Measurements from ENCODE around the gene MMP26. TPM values are rescaled to one million over a fixed set of nuclear protein-coding genes. Genes with fewer than 3 reads are reported as not detected.

Gene MMP26
- total RNA-seq, result not detected

DNA sequence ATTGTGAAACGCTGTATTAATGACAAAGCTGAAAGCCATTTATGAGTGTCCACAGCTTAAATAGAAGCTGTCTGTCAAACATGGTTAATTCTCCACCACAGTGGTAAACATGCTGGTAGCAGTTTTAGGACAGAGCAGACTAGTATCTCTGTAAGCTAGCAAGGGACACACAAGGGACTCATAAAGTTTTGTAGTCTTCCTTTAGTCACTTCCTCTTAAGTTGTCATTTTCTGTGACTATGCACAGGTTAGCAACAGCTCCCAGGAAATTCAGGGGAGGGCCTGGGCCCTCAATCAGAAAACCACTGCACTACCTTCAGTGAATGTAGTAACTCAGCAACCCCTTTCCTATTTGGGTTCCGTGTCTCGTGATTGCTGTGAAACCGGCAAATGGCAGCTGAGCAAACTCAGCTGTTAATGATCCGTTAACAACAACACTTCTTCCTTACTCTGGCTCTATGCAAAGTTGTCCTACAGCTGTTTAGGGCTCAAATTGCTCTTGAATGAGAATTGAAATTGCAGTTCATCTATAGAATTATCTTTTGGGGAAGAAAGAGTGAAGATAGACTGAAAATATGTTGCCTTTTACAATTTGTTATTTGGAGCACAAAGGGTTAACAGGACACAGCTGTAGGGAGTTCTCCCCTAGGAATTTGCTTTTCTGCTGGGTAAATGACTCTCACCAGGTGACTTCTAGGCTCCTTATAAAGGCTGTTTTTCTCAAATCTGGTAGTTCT is at the start of gene MMP26:
TSS of gene MMP26 (plus strand) at position 731 of the 736 bp plus-strand sequence.
- intact Hi-C loops (cut with DNase I, micrococcal nuclease), result no loop called here
- H3K27ac Mint-ChIP-seq, result no peak within 1 kb of the TSS
- peaks cover 12% of the 10 kb centered on the region for H3K27me3 Mint-ChIP-seq
- DNase-seq (no peak), ATAC-seq (no peak)
- POLR2A ChIA-PET, result no interaction called here
- H3K36me3 Mint-ChIP-seq (ENCODE audit: low read depth), result no peaks in the 10 kb centered on the region
- CTCF ChIA-PET, result no interaction called here
- no peaks in the 10 kb centered on the region for H3K4me1 Mint-ChIP-seq
- H3K4me3 Mint-ChIP-seq, result no peak within 1 kb of the TSS
- no peaks in the 10 kb centered on the region for H3K9me3 Mint-ChIP-seq (ENCODE audit: low read depth)

DNA sequence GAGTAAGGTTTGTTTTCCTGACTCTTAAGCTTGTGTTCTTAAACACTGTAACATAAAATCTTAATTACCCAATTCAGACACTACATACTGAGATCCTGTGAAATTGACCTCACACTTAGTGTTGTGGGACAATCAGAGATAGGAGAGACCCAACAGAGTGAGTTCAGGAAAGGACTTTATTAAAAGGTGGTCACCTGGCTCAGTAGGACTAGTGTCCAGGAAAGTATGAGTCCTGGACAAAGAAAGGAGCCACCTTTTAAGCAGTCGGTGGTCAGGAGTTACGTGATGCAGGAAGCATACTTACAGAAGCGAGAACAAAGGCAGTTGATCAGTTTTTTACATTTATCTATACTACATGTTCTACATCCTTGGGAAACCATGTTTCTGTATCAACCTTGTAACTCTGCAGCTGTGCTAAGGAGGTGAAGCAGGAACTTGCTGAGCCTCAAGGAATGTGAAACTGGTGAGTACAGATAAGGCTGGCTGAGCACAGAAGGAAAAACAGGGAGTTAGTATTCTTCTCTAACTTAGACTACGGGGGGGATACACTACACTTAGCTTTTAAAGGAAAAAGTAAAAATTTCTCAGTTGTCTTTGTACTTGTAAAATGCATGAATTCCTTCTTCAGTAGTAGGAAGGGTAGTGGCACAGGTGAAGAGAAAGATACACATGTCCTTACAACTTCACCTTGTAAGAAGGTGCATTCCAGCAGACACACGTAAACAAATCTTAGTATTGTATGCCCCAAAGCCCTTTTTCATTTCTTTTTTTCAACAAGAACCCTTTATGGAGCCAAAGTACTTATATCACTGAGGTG is 45.7 kb upstream of the MMP26 start:
- intact Hi-C loops (cut with DNase I, micrococcal nuclease), result no loop called here
- POLR2A ChIA-PET, result no interaction called here
- Mint-ChIP-seq H3K27ac (no peak overlapping the region), H3K36me3 (ENCODE audit: low read depth) (no peaks in the 10 kb centered on the region), H3K4me3 (no peak overlapping the region), H3K9me3 (ENCODE audit: low read depth) (no peaks in the 10 kb centered on the region), H3K27me3 (peaks cover 10% of the 10 kb centered on the region), H3K4me1 (no peaks in the 10 kb centered on the region)
- no peak for DNase-seq
- CTCF ChIA-PET, result no interaction called here
- no peak for ATAC-seq

DNA sequence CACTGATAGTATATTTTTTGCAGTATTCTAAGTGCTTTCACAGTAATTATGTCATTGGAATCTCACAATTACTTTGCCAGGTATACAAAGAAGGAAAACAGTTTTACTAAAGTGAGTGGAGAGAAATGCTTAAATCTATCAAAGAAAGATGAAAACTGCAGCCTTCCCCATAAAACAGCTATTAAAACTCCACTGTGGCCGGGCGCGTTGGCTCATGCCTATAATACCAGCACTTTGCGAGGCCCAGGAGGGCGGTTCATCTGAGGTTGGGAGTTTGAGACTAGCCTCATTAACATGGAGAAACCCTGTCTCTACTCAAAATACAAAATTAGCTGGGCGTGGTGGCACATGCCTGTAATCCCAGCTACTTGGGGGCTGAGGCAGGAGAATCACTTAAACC is 41.7 kb upstream of the MMP26 start:
- Mint-ChIP-seq H3K4me1 (no peaks in the 10 kb centered on the region), H3K27ac (no peak overlapping the region), H3K9me3 (ENCODE audit: low read depth) (no peaks in the 10 kb centered on the region), H3K4me3 (no peak overlapping the region), H3K36me3 (ENCODE audit: low read depth) (no peaks in the 10 kb centered on the region), H3K27me3 (peaks cover 14% of the 10 kb centered on the region)
- intact Hi-C loops (cut with DNase I, micrococcal nuclease), result no loop called here
- CTCF ChIA-PET, result no interaction called here
- POLR2A ChIA-PET, result no interaction called here
- DNase-seq, result no peak
- ATAC-seq, result no peak

DNA sequence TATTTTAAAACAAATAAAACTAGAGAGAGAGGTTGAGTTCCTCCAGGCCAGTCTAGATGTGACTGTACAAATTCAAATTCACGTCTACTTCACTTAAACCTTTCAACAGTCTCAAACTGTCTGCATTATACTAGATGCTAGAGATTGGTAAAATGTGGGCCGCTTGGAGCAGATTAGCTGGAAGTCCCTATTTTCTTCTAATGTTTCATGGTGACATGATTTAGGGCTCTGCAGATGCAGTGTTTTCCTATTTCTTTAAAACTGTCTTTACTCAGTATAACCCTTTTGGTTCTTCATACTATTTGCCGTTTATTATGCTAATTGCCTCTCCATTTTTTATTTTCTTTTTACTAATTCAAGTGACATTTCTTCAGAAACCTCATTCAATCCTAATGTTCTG is 40.4 kb upstream of the MMP26 start:
- no peaks in the 10 kb centered on the region for H3K4me1 Mint-ChIP-seq
- H3K27me3 Mint-ChIP-seq, result peaks cover 14% of the 10 kb centered on the region
- POLR2A ChIA-PET, result no interaction called here
- no peak overlapping the region for H3K4me3 Mint-ChIP-seq
- H3K9me3 Mint-ChIP-seq (ENCODE audit: low read depth), result no peaks in the 10 kb centered on the region
- no peaks in the 10 kb centered on the region for H3K36me3 Mint-ChIP-seq (ENCODE audit: low read depth)
- CTCF ChIA-PET, result no interaction called here
- no peak overlapping the region for H3K27ac Mint-ChIP-seq
- DNase-seq (no peak), ATAC-seq (no peak)
- intact Hi-C loops (cut with DNase I, micrococcal nuclease), result no loop called here

DNA sequence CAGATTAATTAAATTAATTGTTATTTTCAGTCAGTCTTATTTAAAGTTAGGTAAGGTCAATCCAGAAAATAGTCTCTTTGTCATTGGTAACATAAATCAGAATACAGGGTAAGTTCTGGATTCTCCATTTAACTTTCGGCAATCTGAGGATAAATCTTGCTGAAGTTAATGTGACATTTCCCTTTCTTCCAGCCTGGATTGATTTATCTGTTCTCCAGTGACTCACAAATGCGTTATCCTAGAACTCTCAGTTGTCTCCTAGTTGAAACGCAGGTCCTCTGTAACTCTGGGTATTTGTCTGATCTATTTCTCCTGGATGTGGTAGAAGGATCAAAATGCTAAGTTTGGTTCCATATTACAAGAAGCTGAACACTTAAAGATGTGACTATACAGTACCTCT is 39.8 kb upstream of the MMP26 start:
- Mint-ChIP-seq H3K4me3 (no peak overlapping the region), H3K27me3 (peaks cover 14% of the 10 kb centered on the region), H3K36me3 (ENCODE audit: low read depth) (no peaks in the 10 kb centered on the region), H3K9me3 (ENCODE audit: low read depth) (no peaks in the 10 kb centered on the region), H3K4me1 (no peaks in the 10 kb centered on the region), H3K27ac (no peak overlapping the region)
- DNase-seq, result no peak
- POLR2A ChIA-PET, result no interaction called here
- intact Hi-C loops (cut with DNase I, micrococcal nuclease), result no loop called here
- CTCF ChIA-PET, result no interaction called here
- no peak for ATAC-seq

DNA sequence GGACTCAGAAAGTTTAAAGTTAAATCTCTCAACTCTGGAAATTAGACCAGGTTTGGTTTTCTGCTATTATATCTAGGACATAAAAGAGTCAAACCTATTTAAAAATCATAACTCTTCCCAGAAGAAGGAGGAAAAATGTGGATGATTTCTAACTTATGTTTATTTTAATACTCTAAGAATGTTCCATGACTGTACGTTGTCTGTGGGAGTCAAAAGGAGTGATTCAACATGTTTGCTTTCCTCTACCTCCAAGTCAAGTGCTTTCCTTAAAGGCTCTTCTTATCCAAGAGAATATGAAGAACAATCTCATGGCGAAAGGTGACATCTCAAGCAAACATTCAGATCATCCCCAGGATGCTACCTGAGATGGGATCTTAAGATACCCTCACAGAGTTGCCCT is 39.2 kb upstream of the MMP26 start:
- no peak overlapping the region for H3K4me3 Mint-ChIP-seq
- DNase-seq (no peak), ATAC-seq (no peak)
- no peak overlapping the region for H3K27ac Mint-ChIP-seq
- H3K36me3 Mint-ChIP-seq (ENCODE audit: low read depth), result no peaks in the 10 kb centered on the region
- CTCF ChIA-PET, result no interaction called here
- peaks cover 14% of the 10 kb centered on the region for H3K27me3 Mint-ChIP-seq
- POLR2A ChIA-PET, result no interaction called here
- H3K4me1 Mint-ChIP-seq, result no peaks in the 10 kb centered on the region
- no peaks in the 10 kb centered on the region for H3K9me3 Mint-ChIP-seq (ENCODE audit: low read depth)
- intact Hi-C loops (cut with DNase I, micrococcal nuclease), result no loop called here

DNA sequence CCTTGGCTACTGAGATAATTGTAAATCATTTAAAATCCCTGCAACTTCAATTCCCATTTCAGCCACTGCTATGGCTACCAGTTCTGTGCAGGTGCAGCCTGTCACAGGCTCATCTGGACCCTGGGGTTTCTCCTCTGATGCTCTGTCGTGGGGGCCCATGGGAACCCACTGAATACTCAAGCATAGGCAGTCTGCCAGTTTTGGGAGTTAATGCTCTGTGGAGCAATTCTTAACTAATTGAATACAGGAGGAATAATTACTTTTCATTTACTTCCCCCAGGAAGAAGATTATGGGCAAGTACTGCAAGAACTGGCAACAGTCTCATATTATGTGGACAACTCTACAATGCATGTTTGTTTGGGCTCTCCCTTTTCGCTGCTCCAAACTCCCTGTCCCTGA is 32.8 kb upstream of the MMP26 start:
- H3K4me3 Mint-ChIP-seq, result no peak overlapping the region
- POLR2A ChIA-PET, result no interaction called here
- H3K27me3 Mint-ChIP-seq, result peaks cover 21% of the 10 kb centered on the region
- no peak overlapping the region for H3K27ac Mint-ChIP-seq
- intact Hi-C loops (cut with DNase I, micrococcal nuclease), result no loop called here
- no peaks in the 10 kb centered on the region for H3K36me3 Mint-ChIP-seq (ENCODE audit: low read depth)
- ATAC-seq (no peak), DNase-seq (no peak)
- H3K4me1 Mint-ChIP-seq, result no peaks in the 10 kb centered on the region
- H3K9me3 Mint-ChIP-seq (ENCODE audit: low read depth), result no peaks in the 10 kb centered on the region
- CTCF ChIA-PET, result interaction anchor here (0.8 kb wide), 1 partner anchor 9 kb away, joined by 3 read pairs; no protein-coding TSS in a partner anchor

DNA sequence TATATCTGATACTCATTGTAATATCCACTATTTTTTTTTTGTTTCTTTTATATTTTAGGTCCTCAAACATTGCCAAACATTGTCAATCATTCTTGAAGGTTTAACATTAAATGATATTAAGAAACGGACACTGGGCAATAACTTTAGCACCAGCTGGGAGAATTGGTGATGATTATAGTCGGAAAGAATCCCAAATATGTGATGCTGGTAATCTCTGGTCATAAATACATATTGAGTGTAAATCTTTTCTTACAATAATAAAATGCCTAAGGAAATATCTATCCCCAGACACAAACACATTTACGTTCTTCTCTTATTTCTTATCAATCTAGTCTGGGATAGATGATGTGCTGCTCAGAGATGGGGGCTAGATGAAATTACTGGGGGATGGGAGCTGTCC is 32.1 kb upstream of the MMP26 start:
- no peaks in the 10 kb centered on the region for H3K36me3 Mint-ChIP-seq (ENCODE audit: low read depth)
- POLR2A ChIA-PET, result no interaction called here
- DNase-seq (no peak), ATAC-seq (no peak)
- H3K27ac Mint-ChIP-seq, result no peak overlapping the region
- CTCF ChIA-PET, result interaction anchor here (0.8 kb wide), 1 partner anchor 8 kb away, joined by 3 read pairs; no protein-coding TSS in a partner anchor
- H3K9me3 Mint-ChIP-seq (ENCODE audit: low read depth), result no peaks in the 10 kb centered on the region
- H3K4me1 Mint-ChIP-seq, result no peaks in the 10 kb centered on the region
- no peak overlapping the region for H3K4me3 Mint-ChIP-seq
- H3K27me3 Mint-ChIP-seq, result peaks cover 18% of the 10 kb centered on the region
- intact Hi-C loops (cut with DNase I, micrococcal nuclease), result no loop called here

DNA sequence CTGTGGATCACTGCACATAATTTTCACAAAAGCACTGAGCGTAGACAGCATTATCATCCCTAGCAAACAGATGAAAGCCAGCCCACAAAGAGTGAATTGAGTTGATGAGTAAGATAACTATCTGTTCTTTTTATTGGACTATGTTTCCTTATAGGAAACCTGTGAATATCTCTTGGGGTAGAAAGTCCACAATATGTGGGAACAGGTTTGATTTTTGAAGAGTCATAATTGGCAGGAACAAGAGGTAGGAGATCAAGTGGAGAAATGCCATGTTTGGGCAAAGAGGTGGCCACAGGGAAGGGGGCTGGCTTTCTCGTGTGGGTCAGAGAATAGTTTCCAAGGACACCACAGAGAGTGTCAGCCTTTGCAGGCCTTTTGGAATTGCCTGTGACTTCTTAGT is 30.8 kb upstream of the MMP26 start:
- POLR2A ChIA-PET, result no interaction called here
- no peak overlapping the region for H3K4me3 Mint-ChIP-seq
- ATAC-seq (no peak), DNase-seq (no peak)
- intact Hi-C loops (cut with DNase I, micrococcal nuclease), result no loop called here
- H3K36me3 Mint-ChIP-seq (ENCODE audit: low read depth), result no peaks in the 10 kb centered on the region
- H3K4me1 Mint-ChIP-seq, result no peaks in the 10 kb centered on the region
- H3K9me3 Mint-ChIP-seq (ENCODE audit: low read depth), result no peaks in the 10 kb centered on the region
- CTCF ChIA-PET, result no interaction called here
- peaks cover 16% of the 10 kb centered on the region for H3K27me3 Mint-ChIP-seq
- no peak overlapping the region for H3K27ac Mint-ChIP-seq

DNA sequence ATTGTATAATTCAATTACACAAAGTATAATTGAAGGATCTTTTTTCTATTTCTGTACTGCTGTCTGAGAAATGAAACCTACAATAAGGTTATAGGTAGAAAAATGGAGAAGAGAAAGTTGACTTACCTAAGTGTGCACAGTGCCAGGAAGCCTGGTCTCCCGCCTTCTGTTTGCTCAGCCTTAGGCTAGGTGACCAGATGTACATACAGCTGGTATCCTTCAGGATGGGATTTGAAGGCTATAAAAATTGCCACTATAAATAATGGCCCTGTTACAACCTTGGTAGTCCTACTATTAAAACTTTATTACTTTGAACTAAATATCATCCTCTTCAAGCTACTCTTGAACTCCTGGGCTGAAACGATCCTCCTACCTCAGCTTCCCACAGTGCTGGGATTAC is 26.6 kb upstream of the MMP26 start:
- POLR2A ChIA-PET, result no interaction called here
- ATAC-seq (no peak), DNase-seq (no peak)
- no peak overlapping the region for H3K27ac Mint-ChIP-seq
- no peaks in the 10 kb centered on the region for H3K9me3 Mint-ChIP-seq (ENCODE audit: low read depth)
- no peaks in the 10 kb centered on the region for H3K36me3 Mint-ChIP-seq (ENCODE audit: low read depth)
- intact Hi-C loops (cut with DNase I, micrococcal nuclease), result no loop called here
- H3K27me3 Mint-ChIP-seq, result peaks cover 9% of the 10 kb centered on the region
- H3K4me1 Mint-ChIP-seq, result no peaks in the 10 kb centered on the region
- CTCF ChIA-PET, result no interaction called here
- no peak overlapping the region for H3K4me3 Mint-ChIP-seq

DNA sequence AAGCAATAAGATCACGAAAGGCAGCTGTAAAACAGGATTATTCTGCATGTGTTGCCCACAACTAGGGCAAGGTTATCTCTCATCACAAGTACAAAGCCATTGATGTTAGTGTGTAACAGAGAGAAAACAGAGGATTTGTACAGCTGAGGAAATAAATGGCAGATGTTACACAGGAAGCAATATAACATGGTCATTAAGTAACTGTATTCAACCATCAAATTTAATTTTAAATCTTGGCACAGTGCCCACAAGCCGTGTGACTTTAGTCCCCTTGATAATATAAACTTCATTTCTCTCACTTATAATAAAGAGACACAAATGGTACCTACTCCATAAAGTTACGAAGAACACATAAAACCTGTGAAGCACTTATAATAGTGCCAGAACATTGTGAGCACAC is 24.2 kb upstream of the MMP26 start:
- H3K27ac Mint-ChIP-seq, result no peak overlapping the region
- H3K9me3 Mint-ChIP-seq (ENCODE audit: low read depth), result no peaks in the 10 kb centered on the region
- no peaks in the 10 kb centered on the region for H3K36me3 Mint-ChIP-seq (ENCODE audit: low read depth)
- ChIA-PET CTCF (interaction anchor here (1.1 kb wide), 1 partner anchor 8 kb away, joined by 3 read pairs; no protein-coding TSS in a partner anchor), POLR2A (no interaction called here)
- ATAC-seq, result no peak
- H3K4me1 Mint-ChIP-seq, result no peaks in the 10 kb centered on the region
- no peak overlapping the region for H3K4me3 Mint-ChIP-seq
- H3K27me3 Mint-ChIP-seq, result peaks cover 7% of the 10 kb centered on the region
- DNase-seq, result no peak
- intact Hi-C loops (cut with DNase I, micrococcal nuclease), result no loop called here

DNA sequence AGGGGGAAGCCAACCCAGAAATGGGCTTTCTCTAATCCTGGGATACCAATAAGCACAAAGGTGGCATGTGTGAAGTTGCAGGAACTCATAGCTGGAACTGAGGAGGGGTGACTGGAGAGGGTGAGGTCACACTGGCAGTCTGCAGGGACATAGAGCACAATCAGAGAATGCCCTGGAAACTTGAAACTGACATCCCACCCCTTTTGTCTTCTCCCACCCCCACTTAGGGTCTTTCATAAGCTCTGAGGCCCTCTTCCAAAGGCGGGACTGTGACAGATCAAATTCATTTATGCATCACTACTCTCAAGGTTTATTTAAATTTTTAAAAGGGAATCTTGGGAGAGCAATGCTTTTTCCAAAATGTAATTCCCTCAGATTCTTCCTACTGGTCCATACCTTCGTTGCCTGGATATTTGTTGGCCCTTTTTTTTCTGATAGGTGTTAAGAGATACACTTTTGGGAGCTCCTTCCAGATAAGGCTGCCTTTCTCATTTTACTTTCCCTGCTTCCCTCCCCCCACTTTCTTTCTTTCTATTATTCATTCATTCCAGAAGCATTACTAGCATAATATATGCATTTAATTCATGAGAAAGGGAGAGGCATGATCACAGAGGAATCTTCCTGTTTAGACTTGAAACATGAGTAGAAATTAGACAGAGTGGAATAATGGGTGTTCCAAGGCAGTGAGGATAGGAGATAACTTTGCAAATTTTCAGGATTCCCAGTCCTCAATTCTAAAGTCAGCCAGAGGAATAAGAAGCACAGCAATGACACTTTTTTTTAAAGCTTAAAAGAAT is 21.8 kb upstream of the MMP26 start:
- H3K4me3 Mint-ChIP-seq, result no peak overlapping the region
- no peaks in the 10 kb centered on the region for H3K36me3 Mint-ChIP-seq (ENCODE audit: low read depth)
- DNase-seq (no peak), ATAC-seq (no peak)
- no peaks in the 10 kb centered on the region for H3K9me3 Mint-ChIP-seq (ENCODE audit: low read depth)
- intact Hi-C loops (cut with DNase I, micrococcal nuclease), result no loop called here
- no peaks in the 10 kb centered on the region for H3K4me1 Mint-ChIP-seq
- ChIA-PET POLR2A (no interaction called here), CTCF (interaction anchor here (1.1 kb wide), 1 partner anchor 56 kb away, joined by 4 read pairs; no protein-coding TSS in a partner anchor)
- H3K27ac Mint-ChIP-seq, result no peak overlapping the region
- H3K27me3 Mint-ChIP-seq, result no peaks in the 10 kb centered on the region

Measured in activated CD4-positive, alpha-beta T cell treated with anti-CD3 and anti-CD28 coated beads for 36 hours (primary cell).